Stimulated activated CD8-positive, alpha-beta memory T cell treated with anti-CD3 and anti-CD28 coated beads, Interleukin-15, amount 100 ng/mL, for 4 hours (primary cell): ENCODE data around the gene PKNOX2.

ENCODE experiments used
- DNase-seq, 2 donors: peaks; one replicate each; pipeline ENCODE4 v3.0.0-alpha.2; 2020; ENCODE audit warnings: low read depth in 2 of 2

PKNOX2 gene

DNA sequence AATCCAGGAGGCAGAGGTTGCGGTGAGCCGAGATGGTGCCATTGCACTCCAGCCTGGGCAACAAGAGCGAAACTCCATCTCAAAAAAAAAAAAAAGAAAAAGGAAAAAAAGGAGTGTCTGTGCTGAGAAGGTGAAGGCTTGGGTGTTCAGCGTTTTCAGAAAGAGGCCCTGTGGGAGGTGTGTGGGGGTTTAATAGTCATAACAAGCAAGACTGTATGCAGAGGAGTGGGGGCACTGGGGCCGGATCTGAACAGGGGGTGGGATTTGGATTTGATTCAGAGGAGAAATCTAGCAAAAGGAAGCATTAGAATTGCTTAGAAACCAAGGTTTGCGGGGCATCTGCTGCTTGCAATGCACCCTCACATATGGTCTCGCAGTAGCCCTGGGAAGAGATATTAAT, 195.5 kb downstream of the PKNOX2 start:
- DNase-seq = no peak

DNA sequence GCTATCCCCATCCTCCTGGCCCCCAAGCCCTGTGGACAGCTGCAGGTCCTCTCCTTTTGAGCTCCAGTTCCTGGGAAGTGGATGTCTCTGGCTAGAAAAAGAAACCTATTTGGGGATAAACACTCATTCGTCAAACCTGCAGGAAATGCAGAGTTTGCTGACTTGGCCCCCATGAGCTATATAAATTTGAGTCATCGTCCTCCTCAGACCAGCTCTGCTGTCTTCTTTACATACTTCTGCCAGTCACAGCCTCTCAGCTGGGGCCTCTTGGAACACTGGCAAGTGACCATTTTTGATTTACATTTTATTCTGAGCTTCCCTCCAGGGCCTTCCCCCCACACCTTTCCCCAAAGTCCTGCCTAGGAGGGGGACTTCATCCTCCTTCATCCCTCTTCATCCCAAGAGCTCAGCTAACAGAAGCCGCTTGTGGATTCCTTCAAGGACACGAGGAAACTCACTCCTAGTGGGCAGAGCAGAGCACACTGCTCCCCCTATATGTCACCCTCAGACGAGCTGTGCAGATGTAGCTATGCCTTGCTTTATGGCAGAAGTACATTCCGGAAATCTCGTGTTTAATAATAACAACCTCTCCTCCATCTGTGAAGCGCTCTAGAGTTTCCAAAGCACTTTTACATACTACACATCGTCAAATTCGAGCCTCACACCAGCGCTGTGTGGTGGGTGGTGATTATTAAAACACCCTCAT, 199.7 kb downstream of the PKNOX2 start:
- no peak for DNase-seq

DNA sequence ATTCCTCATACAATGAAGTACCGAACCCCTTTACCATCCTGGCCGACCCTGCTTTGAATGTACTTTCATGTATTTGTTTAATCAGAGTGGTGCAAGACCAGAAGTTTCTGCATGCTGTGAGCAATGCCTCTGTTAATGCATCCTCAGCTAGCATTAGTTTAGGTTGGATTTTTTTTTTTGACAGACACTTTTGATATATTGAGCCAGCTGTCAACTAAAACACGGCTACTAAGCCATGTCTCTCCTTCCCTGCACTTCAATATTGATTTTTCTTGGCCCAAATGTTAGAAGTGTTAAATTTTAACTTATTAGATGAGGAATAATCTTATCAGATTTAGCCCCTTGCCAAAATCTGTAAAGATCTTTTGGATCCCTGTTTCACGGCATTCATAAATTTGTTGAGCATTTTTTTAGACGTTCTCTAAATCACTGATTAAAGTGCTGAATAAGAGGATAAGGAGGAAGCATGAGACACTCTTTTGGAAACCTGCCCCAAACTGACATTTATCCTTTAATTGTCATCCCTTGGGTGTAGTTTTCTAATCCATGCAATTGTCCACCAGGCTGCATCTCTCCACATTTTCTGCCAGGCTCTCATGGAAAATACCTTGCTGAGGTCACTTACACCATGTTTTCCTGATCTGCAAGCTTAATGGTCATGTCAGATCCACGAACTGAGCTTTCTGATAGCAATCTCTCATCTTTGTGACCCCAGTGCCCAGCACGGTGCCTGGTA, 200.8 kb downstream of the PKNOX2 start:
- no peak for DNase-seq

DNA sequence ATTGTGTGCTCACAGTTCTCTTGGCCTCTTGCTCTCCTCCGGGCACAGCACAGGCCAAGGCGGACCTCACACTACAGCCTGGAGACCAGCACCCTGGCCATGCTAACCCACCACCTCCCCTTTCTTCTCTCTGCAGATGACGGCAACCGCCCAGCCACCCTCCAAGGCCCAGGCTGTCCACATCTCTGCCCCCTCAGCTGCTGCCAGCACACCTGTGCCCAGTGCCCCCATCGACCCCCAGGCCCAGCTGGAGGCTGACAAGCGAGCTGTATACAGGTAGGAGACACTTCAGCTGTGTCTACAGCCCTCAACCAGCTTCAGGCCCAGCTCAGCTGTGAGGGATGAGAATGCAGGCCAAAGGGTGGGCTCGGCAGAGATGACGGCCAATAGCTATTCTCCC, 203.2 kb downstream of the PKNOX2 start:
- no peak for DNase-seq

DNA sequence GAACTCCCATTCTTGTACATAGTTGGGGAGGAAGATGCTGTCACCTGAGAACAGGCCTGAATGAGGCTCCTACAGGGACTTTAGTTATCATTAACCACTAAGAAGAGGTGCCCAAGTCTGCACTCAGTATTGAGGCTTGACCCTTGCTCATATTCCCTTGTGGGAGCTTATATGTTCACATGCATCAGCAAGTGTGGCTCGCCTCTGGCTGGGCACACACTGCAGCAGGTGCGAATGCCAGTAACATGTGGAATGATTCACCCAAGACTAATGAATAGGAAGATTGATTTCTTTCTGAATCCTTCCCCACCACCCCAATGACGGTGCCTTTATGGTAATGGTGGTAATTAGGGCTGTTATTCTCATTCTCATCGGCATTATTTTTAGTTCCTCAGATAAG, 204.2 kb downstream of the PKNOX2 start:
- DNase-seq = no peak

DNA sequence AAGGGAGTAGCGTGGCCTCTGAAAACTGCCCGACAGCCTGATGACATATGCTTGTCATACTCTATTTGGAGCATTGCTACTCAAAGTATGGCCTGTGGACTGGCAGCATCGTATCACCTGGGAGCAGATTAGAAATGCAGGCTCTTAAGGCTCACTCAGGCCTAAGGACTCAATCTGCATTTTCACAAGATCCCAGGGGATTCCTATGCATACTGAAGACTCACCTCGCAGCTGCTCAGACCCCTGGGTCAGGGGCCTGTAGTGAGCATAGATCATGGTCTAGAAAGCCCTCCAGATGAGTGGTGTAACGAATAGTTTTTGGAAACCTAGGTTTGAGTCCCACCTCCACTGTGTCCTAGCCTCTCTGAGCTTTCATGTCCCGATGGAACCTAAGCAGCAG, 205.3 kb downstream of the PKNOX2 start:
- DNase-seq = no peak

DNA sequence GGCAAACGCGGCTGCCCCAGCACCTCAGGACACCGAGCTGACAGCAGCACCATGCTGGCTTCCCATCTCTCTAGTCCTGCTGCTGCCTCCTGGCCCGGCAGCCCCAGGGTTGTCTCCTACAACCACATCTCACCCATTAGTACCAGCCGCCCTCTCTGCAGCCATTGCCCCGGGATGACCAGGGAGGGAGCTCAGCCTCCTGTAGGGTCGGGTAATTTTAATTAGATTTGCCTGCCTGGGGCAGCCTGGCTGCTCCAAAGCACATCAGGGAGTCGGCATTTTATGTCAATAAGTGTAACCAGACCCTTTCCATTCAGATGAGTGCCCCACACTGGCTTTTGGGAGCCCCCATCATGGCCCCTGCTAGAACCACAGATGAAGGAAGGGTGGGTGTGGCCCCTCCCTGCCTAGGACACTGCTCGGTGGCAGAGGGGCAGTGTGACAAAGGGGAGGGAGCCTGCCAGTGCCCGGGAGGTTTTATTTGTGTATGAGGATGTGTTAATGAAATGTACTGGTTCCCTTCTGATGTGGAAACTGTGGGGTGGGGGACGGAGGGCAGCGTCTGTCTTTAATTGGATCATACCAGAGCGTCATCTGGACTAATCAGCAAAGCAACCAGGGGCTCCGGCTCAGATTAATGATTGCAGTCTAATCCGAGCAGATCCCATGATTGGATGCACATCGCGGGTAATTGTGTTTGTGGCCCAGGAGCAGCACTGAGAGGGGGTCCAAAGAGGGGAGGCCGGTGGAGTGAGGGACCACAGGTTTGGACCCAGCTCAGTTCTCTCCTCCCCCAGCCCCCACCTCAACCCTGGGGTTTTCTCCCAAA, 206.2 kb downstream of the PKNOX2 start:
- no peak for DNase-seq

DNA sequence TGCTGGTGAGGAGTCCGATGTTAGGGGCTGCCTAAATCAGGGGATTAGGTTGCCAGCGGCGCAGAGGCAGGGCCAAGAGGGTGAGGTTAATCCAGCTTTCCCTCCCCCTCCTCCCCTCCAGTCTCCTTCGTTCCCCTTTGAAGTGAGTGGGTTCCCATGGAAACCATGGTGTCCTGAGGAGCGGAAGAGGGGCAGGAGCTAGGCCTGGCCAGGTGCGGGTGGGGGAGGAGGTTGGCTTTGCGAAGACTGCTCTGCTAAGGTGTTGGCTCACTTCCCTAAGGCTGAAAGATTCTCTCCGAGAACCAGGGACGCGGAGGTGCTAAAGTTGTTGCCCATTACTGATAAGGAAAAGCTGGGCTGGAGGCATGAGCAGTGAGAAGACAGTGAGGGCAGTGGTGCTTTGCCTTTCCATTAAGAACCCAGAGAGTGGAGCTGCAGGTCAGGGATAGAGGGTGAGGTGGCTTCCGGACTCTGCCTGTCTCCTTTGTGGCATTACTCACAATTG, 206.9 kb downstream of the PKNOX2 start:
- no peak for DNase-seq

DNA sequence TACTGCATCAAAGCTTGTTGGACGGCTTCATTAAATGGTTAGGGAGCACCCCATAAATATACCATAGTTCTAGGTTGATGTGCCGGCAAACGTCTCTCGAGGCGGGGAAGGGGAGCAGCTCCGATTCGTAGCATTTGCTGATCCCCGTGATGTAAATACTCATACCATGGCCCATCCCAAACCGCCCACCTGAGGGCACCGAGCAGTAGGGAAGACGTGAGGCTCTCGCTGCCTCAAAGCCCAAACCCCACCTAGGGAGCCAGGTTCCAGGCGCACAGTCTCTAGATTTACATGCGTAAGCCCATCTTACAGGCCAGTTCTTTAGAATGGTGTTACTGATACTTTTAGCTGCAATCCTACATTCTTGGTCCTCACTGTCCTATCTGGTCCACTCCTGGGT, 207.5 kb downstream of the PKNOX2 start:
- no peak for DNase-seq

DNA sequence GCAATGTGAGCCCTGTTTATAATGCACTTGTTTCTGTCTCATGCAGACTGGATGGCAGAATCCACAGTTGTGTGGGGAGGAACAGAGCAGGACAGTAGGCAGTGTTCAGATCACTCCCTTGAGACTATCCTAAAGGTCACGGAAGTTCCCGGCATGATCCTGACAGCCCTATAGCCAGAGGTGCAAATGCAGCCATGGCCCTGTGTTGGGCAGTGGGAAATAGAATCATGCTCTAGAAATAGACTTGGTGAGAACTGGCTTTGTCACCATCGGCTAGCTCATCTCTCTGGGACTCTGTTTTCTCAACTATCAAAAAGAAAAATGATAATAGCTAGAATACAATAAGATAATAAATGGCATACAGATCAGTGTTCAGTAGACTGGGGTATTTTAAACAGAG, 208.4 kb downstream of the PKNOX2 start:
- no peak for DNase-seq

DNA sequence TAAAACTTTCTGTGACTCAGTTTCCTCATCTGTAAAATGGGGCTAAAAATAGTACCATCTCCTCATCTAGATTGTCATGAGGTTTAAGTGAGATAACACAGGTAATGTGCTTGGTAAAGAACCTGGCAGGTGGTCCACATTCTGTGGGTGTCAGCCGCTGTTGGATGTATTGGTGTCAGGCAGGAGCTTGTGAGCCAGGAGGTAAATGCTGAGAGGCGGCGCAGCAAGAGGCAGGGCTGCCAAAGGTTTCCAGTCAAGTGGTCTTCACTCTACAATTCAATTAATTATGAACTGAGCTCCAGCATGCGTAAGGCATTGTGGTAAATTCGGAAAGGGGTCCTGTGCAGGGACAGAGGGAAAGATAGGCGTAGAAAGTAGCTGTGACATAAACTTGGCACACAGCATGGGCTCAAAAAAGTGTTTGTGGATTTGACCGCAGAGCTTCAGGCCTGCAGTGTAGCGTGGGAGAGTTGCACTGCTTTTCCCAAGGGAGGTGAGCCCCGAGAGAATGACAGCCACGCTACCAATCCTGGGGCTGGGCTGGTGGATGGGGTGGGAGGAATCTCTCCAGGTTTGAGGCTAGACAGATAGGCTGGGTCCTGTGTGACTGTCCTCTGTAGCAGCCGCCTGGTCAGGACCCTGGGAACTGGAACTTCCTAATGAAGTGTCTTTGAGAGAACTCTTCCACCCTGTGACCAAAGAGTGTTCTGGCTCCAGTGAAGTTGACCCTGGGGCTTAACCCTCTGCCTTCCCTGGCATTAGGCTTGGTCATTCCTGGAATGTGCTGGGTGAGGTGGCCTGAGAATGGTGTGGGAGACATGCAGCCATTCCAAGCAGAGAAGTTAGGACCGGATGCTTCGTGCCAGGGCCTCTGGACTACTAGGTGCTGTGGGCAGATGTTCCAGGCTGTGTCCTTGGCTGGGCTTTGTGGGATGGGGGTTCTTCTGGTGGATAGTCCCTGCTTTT, 209.2 kb downstream of the PKNOX2 start:
- no peak for DNase-seq

DNA sequence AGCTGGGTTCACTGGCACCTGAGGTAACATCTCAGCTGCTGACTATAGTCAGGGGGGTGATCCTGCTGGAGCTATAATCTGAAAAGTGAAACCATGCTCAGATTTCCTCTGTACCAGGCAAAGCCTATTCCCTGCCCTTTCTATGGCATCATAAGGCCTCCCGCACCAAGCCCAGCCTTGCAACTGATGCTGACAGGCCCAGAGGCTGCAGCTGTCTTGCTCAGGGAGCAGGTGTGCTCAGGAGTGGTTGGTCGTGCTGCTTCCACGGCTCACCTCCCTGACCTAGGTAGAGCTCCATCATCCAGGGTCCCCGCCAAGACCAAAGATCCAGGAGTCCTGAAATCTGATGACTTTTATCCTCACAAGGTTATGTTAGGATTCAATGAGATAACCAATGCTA, 209.8 kb downstream of the PKNOX2 start:
- DNase-seq = no peak

DNA sequence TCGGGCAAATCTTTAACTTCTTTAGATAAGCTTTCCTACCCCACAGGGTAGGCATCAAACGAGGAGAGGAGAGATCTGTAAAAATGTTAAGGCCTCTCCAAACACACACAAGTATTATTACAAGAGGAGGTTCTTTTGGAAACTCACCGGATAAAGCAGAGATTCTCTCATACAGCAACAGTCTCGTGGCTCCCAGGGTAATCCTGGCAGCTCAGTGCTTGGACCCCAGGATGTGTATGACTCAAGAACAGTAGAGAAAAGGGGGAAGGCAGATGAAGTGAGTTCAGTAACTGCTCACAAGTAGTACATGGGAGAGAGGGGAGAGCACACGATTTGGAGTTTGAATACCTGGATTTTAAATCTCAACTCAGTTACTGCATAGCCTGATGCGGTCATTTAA, 210.6 kb downstream of the PKNOX2 start:
- DNase-seq = no peak

DNA sequence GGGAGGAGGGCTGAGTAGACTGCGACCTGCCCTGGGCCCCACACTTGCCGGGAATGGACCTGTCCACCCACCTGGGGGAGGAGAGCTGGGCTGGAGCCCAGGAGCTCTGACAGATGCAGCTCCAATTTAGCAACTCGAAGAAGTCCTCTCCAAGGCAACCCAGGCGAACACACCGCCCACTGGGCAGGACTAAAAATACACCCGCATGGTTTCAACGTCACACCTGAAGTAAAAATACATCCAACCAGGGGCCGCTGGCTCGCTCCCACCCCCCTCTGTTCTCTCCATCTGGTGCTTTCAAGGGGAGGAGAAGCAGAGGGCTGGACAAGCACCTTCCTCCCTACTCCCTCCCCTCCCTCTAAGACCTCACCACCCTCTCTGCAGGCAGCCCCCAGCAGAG, 211.6 kb downstream of the PKNOX2 start:
- no peak for DNase-seq

DNA sequence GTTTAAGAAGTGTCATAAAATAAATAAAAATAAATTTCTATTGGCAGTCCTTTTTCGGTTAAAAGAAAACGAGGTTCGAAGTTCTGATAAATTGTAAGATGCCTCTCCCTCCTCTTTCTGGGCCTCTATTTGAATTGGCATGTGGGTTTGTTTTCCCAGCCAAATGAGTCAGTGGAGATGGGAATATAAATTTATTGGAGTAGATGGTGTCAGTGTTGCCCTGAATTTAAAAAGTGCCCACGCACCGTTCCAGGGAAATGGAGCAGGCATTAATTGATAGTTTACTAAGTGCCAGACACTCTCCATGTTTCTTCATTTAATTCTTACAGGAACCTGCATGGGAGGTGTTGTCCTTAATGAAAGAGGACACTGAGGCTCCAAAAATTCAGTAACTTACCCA, 212.3 kb downstream of the PKNOX2 start:
- no peak for DNase-seq

DNA sequence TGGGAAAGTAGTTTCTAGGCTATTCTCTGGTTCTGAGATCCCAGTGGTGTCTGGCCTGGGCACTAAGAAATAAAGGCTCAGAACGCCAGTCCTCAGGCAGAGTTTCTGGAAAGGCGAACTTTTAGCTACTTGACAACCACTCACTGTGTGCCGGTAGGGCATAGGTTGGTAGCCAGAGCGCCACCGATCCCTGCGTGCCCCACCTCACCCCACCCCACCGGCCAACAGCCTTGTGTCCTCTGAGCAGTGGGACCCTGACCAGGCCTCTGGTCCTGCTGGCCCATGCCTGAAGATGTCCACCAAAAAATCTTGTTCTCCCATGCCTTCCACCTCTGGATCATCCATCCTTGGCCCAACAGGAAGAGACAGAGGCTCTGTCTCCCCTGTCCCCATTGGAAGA, 213.5 kb downstream of the PKNOX2 start:
- DNase-seq = no peak

DNA sequence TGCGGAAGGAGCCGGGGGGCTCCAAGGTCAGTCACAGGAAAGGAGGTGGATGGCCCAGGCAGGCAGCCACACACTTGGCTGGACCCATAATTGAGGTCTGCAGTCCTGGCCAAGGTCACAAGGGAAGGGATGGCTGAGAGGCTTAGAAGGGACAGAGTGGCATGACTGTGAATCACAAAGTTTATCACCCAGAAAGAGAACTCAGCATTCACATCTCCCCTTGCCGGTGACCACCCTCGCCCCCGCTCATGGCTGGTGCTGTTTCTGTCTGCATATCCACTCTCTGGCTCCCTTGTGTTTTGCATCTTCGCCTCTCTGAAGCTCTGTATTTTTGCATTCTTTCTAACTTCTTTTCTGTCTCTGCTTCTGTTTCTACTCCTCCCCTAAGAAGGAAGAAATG, 214.0 kb downstream of the PKNOX2 start:
- DNase-seq = no peak

DNA sequence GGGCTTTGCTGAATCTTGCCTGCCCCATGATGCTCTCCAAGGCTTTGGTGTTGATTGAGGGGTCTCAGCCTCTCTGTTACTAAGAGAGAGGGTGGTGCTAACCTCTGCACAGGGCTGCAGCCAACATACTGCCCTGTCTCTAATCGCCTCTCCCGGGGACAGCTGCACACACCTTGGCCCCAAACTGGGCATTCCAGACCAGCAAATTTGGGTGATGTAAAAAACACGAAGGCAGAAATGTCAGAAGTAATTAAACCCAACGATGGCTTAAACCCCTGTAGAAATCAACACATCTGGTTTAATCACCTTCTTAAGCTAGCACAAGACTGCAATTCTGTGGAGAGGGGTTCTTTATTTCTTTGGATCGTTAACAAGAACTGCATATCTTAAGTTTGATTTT, 215.0 kb downstream of the PKNOX2 start:
- no peak for DNase-seq

DNA sequence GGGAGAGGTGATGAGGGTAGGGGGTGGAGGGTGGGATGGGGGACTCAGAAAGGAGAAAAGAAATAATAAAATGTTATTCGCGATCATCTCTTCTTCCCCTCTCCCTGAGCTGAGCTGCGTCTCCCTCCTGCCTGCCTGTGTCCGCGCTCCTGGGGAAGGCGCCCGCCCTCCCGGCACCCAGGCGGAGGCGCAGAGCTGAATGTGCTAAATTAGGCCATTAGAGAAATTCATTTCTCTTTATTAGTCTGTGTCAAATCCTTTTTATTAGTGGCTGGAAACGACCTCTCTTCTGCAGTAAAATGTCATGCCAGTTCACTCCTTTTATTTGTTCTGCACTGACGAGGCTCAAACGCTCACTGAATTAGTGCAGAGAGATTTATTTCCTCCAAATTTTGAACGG, 215.4 kb downstream of the PKNOX2 start:
- no peak for DNase-seq

DNA sequence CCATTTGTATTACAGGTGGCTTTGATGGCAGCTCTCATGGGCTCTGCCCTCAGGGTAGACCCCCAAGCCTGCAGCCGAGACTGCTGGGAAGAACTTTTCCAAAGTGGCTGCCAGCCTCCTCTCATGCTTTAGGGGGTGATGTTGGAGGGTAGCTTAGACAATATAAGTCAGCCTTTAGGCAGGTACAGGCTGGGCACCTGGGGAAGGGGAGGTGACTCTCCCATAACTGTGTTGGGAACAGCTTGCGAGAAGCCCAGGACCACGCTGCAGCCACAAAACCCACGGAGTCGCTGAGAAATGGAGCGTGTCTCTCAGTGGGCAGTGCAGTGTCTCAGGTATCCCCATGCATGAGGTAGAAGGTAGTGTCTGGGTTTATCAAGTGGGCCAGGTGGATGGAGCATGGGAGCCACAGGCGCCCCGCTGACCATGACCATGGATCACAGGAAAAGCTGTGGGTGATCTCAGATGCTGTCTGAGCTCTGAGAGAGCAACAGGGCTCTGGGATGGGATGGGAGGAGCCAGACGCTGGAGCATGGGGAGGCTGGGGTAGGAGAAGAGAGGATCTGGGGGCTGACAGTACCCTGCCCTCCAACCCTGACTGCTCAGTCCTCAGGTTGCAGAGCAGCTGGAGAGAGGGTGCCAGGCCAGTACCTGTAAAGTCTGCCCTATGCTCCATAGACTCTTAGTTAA, 216.3 kb downstream of the PKNOX2 start:
- DNase-seq = no peak

DNA sequence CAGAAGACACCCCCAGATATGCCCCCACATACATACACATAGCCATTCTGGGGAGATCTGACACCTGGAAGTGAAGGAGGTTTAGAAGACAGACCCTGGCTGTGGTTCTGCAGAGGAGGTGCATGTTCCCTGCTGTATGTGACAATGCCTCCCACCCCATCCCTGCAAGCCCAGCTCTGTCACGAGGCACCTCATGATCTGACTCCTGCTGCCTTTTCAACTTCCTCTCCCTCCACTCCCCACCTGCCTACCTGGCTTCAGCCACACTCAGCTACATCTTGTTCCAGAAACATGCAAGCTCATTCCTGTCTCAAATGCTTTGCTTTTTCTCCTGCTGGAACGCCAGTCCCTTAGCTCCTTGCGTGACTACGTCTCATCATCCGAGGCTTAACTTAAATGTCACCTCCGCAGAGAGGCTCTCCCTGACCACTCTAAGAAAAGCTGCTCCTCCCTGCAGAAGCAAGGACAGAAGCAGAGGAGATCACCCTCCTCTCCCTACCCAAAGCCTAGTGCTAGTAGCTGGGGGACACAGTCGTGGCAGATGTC, 217.0 kb downstream of the PKNOX2 start:
- DNase-seq = no peak
